ENCODE measurements around the gene MTMR3.
A peak's percentile ranks its signal among the peaks of the same experiment; 100 is the strongest.

MTMR3 gene

DNA sequence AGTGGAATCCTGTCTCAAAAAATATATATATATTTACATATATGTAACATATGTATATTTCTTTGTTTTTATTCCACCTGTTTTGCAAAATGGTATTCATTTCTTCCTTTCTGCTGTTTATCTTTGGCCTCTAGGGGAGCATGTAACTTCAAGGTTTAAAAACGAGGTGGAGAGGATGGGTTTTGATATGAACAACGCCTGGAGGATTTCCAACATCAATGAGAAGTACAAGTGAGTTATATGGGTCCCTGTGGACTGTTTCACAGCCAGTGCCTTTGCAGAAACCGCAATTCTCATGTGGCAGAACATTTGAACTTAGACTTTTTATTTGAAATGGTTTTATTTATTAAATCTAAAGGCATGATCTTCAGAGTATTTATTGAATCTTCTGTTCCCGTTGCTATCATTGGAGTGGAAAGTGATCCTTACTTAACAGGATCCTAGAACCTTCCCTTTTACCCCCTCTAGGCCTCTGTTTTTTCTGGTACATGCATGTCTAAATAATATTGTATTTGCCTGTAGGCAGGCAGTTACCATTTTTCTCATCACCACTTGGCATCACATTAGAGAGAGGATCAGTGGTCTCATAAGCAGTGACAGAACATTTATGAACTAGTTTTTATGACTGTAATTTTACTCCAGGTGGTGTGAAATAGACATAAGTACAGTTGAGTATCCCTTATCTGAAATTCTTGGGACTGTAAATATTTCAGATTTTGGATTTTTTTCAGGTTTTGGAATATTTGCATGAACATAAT, 115.8 kb downstream of the MTMR3 start:
- no peak for DNase-seq (ENCODE audit: low read depth)
- H3K4me3 ChIP-seq (ENCODE audit: low read length) = no peak overlapping the region
- TF ChIP-seq, protein P1, sequence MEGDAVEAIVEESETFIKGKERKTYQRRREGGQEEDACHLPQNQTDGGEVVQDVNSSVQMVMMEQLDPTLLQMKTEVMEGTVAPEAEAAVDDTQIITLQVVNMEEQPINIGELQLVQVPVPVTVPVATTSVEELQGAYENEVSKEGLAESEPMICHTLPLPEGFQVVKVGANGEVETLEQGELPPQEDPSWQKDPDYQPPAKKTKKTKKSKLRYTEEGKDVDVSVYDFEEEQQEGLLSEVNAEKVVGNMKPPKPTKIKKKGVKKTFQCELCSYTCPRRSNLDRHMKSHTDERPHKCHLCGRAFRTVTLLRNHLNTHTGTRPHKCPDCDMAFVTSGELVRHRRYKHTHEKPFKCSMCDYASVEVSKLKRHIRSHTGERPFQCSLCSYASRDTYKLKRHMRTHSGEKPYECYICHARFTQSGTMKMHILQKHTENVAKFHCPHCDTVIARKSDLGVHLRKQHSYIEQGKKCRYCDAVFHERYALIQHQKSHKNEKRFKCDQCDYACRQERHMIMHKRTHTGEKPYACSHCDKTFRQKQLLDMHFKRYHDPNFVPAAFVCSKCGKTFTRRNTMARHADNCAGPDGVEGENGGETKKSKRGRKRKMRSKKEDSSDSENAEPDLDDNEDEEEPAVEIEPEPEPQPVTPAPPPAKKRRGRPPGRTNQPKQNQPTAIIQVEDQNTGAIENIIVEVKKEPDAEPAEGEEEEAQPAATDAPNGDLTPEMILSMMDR (IDR thresholded peaks at IDR 0.05; ENCODE audit: insufficient read depth, low read depth, low read length, missing control alignments) = no peak

DNA sequence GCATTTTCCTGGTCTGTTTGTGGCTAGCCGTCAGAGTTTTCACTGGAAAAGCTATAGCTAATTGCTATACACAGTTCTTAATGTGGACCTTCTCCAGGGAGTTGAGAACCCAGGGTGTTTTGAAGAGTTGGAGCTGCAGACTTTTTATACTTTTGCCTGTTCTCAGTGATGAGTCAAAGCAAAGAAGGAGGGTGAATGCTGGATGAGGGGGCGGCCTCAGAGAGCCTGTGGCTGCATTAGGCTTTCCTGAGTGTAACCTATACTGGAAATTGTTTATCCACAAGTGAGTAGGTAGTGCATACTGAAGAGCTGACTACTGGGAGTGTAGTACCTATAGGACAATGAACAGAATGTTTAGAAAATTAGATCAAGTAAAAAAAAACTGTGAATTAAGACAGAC, 117.6 kb downstream of the MTMR3 start:
- peak; percentile 56 for DNase-seq (ENCODE audit: low read depth)
- H3K4me3 ChIP-seq (ENCODE audit: low read length) = no peak overlapping the region
- TF ChIP-seq, protein P1 (IDR thresholded peaks at IDR 0.05; ENCODE audit: insufficient read depth, low read depth, low read length, missing control alignments) = no peak

DNA sequence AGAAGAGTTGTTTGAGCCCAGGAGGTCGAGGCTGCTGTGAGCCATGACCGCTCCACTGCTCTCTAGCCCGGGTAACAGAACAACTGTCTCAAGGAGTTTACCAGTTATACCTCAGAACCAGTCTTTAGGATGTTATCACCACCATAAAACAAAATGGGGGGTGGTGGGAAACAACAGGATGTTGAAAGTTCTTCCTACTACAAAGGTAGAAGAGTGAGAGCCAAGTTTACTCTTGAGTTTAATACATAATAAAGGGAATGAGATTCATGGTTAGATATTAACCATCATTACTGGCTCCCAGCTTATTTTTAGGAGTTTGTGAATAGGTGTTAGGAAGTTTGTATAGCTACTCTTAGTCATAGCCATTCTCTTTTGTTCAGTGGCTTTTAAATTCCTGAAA, 118.5 kb downstream of the MTMR3 start:
- TF ChIP-seq, protein P1 (IDR thresholded peaks at IDR 0.05; ENCODE audit: insufficient read depth, low read depth, low read length, missing control alignments) = no peak
- no peak for DNase-seq (ENCODE audit: low read depth)
- no peak overlapping the region for H3K4me3 ChIP-seq (ENCODE audit: low read length)

DNA sequence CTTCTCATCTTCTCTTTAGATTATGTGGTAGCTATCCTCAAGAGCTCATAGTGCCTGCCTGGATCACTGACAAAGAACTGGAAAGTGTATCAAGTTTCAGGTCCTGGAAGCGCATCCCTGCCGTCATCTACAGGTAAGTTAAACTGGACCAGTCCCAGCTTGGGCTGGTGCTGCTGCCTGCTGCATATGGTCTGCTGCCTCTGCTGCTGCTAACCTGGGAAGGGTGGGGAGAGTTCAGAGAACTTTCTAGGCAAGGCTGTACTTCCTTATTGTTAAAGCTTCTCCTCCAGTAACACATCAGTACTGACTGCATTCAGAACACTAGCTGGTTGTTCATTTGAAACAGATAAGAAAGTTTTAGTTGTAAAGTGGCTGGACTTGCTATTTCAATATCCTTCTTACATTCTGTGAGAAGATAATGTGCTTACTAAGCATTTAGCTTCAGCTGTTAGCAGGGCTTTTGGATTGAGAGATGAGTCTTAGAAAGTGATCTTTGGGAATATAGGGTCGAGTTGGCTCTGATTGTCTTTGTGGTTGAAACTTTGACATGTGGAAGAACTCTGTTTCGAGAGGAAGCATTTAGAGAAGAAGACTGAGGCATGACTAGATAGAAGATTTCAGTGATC, 120.0 kb downstream of the MTMR3 start:
- TF ChIP-seq, protein P1 (IDR thresholded peaks at IDR 0.05; ENCODE audit: insufficient read depth, low read depth, low read length, missing control alignments) = no peak
- H3K4me3 ChIP-seq (ENCODE audit: low read length) = no peak overlapping the region
- no peak for DNase-seq (ENCODE audit: low read depth)

DNA sequence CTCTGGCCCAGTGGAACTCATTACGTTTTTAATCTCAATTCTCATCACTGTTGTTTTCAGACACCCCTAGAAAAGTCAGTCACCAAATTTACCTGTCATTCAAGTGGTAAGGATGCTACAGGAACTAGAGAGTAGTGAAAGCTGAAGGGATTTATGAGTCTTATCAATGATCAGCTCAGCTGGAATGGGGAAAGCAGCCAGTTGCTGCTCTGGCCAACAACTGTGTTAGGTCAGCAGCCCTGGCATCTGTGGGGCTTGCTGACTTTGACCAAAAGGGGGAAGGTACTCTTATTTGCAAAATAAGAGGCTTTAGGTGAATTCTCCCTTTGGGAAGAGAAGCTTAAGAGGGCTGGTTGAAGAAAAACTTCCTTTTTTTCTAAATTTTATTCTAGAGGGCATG, 121.1 kb downstream of the MTMR3 start:
- no peak overlapping the region for H3K4me3 ChIP-seq (ENCODE audit: low read length)
- DNase-seq (ENCODE audit: low read depth) = no peak
- TF ChIP-seq, protein P1 (IDR thresholded peaks at IDR 0.05; ENCODE audit: insufficient read depth, low read depth, low read length, missing control alignments) = no peak

DNA sequence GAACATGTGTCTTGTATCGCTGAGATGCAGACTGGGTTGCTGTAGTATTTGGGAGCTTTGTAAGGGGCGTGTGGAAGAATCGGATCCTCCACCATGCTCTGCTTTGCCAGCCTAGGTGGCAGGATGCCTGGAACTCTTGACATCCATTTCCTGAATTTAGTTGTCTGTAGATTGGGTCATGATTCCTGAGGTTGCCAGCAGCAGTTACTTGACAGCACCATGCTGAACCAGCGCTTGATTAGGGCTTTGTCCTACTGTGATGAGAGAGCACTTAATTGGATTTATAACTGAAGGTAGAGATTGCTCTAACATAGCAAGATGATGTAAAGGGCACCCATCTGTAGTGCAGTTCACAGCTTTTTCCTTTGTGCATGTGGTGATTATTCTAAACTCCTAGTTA, 121.7 kb downstream of the MTMR3 start:
- TF ChIP-seq, protein P1 (IDR thresholded peaks at IDR 0.05; ENCODE audit: insufficient read depth, low read depth, low read length, missing control alignments) = no peak
- H3K4me3 ChIP-seq (ENCODE audit: low read length) = no peak overlapping the region
- no peak for DNase-seq (ENCODE audit: low read depth)
